IMR-90 (cell line): ENCODE results near the gene NUDT19. TPM values are rescaled to one million over a fixed set of nuclear protein-coding genes. Genes with fewer than 3 reads are reported as not detected.

Source experiments
- ATAC-seq: fragments of 200-7000 bp; cut with Tn5 transposase; 2 replicates; pipeline ENCODE4 v1.9.1; 2020; ENCODE audit warnings: low read depth, mild to moderate bottlenecking, moderate library complexity
- BruUV-seq: library from RNA; stranded (reverse); fragments of 400-500 nt; replicated peaks from 2 replicates; lab custom pipeline; 2021; lab: Mats Ljungman, UMichigan
- CTCF ChIA-PET: fragments of 300-600 bp; formaldehyde crosslinking; extraction: SDS; loops from one replicate; lab custom pipeline; 2021; ENCODE audit warnings: antibody characterized with exemption; lab: Yijun Ruan, JAX
- POLR2A ChIA-PET: fragments of 300-600 bp; sonication (Branson Sonifier 250); formaldehyde crosslinking; loops from one replicate; lab custom pipeline; 2022; ENCODE audit warnings: antibody characterized with exemption; ENCODE audit not compliant: unreplicated experiment; lab: Charles Lee
- DNase-seq: peaks from one replicate; pipeline ENCODE4 v3.0.0; 2013
- H2AFZ ChIP-seq: replicated peaks from 2 replicates; pipeline ENCODE3; 2013; ENCODE audit warnings: low read length, mild to moderate bottlenecking; ENCODE audit not compliant: poor library complexity
- H2AK5ac ChIP-seq: 2 replicates; pipeline ENCODE4 v1.6.1; 2013; ENCODE audit warnings: low read depth, low read length, inconsistent platforms
- H2AK9ac ChIP-seq: replicated peaks from 2 replicates; pipeline ENCODE3; 2013; ENCODE audit warnings: mild to moderate bottlenecking, low read depth, low read length, moderate library complexity; ENCODE audit not compliant: poor library complexity
- H2BK120ac ChIP-seq: 2 replicates; pipeline ENCODE4 v1.6.1; 2013; ENCODE audit warnings: low read depth, low read length, inconsistent platforms
- H2BK15ac ChIP-seq: 3 replicates; pipeline ENCODE4 v1.6.1; 2013; ENCODE audit warnings: low read depth, low read length, inconsistent platforms
- H2BK20ac ChIP-seq: 2 replicates; pipeline ENCODE4 v1.6.1; 2013; ENCODE audit warnings: low read depth, mild to moderate bottlenecking, inconsistent platforms, low read length, moderate library complexity
- H2BK5ac ChIP-seq: 2 replicates; pipeline ENCODE4 v1.6.1; 2013; ENCODE audit warnings: mild to moderate bottlenecking, low read depth, low read length, inconsistent platforms; ENCODE audit not compliant: poor library complexity, severe bottlenecking
- H3K14ac ChIP-seq: replicated peaks from 2 replicates; pipeline ENCODE4 v1.6.1; 2013; ENCODE audit warnings: low read depth, low read length, inconsistent platforms
- H3K18ac ChIP-seq: 2 replicates; pipeline ENCODE4 v1.6.1; 2013; ENCODE audit warnings: low read depth, low read length, control low read depth
- H3K23ac ChIP-seq: 2 replicates; pipeline ENCODE4 v1.6.1; 2013; ENCODE audit warnings: low read depth, low read length, inconsistent platforms
- H3K27ac ChIP-seq: 2 replicates; pipeline ENCODE4 v1.5.1; 2013; ENCODE audit warnings: mild to moderate bottlenecking, control low read depth, low read length; ENCODE audit not compliant: insufficient read depth
- H3K27me3 ChIP-seq: 2 replicates; pipeline ENCODE4 v1.6.1; 2013; ENCODE audit warnings: low read length; ENCODE audit not compliant: control insufficient read depth, insufficient read depth
- H3K36me3 ChIP-seq: 2 replicates; pipeline ENCODE4 v1.6.1; 2013; ENCODE audit warnings: low read length, mixed read lengths; ENCODE audit not compliant: control insufficient read depth, insufficient read depth
- H3K4ac ChIP-seq: 2 replicates; pipeline ENCODE4 v1.6.1; 2013; ENCODE audit warnings: low read depth, low read length, inconsistent platforms
- H3K4me1 ChIP-seq: 2 replicates; pipeline ENCODE4 v1.6.1; 2013; ENCODE audit warnings: low read length, mixed read lengths; ENCODE audit not compliant: control insufficient read depth, insufficient read depth
- H3K4me2 ChIP-seq: 2 replicates; pipeline ENCODE4 v1.6.1; 2013; ENCODE audit warnings: low read depth, mild to moderate bottlenecking, control low read depth, low read length, moderate library complexity
- H3K4me3 ChIP-seq: 2 replicates; pipeline ENCODE4 v1.5.1; 2013; ENCODE audit warnings: low read depth, mild to moderate bottlenecking, control low read depth, low read length, moderate library complexity; ENCODE audit not compliant: insufficient read depth
- H3K56ac ChIP-seq: 2 replicates; pipeline ENCODE4 v1.6.1; 2013; ENCODE audit warnings: low read length, inconsistent platforms; ENCODE audit not compliant: insufficient read depth; ENCODE audit errors: extremely low read depth
- H3K79me1 ChIP-seq, 2 experiments: 2 replicates each; pipeline ENCODE4 v1.6.1; 2013; ENCODE audit warnings: low read length in 2 of 2, inconsistent platforms in 1 of 2, low read depth in 1 of 2
- H3K9ac ChIP-seq: 2 replicates; pipeline ENCODE4 v1.6.1; 2013; ENCODE audit warnings: low read depth, low read length, control low read depth
- H3K9me1 ChIP-seq: 2 replicates; pipeline ENCODE4 v1.6.1; 2013; ENCODE audit warnings: low read length, inconsistent platforms; ENCODE audit not compliant: insufficient read depth
- H3K9me3 ChIP-seq: 2 replicates; pipeline ENCODE4 v1.6.1; 2013; ENCODE audit warnings: low read length; ENCODE audit not compliant: control insufficient read depth, insufficient read depth
- H4K20me1 ChIP-seq: 2 replicates; pipeline ENCODE4 v1.6.1; 2013; ENCODE audit warnings: low read length, inconsistent platforms; ENCODE audit not compliant: insufficient read depth
- H4K5ac ChIP-seq: 2 replicates; pipeline ENCODE4 v1.6.1; 2013; ENCODE audit warnings: mild to moderate bottlenecking, low read depth, low read length, control low read depth
- H4K8ac ChIP-seq, 2 experiments: 2 replicates each; pipeline ENCODE4 v1.6.1; 2013; ENCODE audit warnings: low read depth in 2 of 2, low read length in 2 of 2, control low read depth in 1 of 2, inconsistent platforms in 1 of 2
- H4K91ac ChIP-seq: 2 replicates; pipeline ENCODE4 v1.6.1; 2013; ENCODE audit warnings: low read depth, low read length, inconsistent platforms; ENCODE audit not compliant: insufficient read depth
- BHLHE40 ChIP-seq: fragments of 150-350 bp; IDR thresholded peaks from 2 replicates; pipeline ENCODE4 v1.6.1; 2016; ENCODE audit warnings: mild to moderate bottlenecking, low read depth, low read length
- CEBPB ChIP-seq: IDR thresholded peaks from 2 replicates; pipeline ENCODE4 v1.6.1; 2012; ENCODE audit warnings: low read depth, low read length, improper control_type of control experiment
- CHD1 ChIP-seq: IDR thresholded peaks from 2 replicates; pipeline ENCODE4 v1.6.1; 2012; ENCODE audit warnings: low read depth, low read length, improper control_type of control experiment
- CTCF ChIP-seq: conservative IDR thresholded peaks from 2 replicates; pipeline ENCODE4 v1.5.1; 2012; ENCODE audit warnings: mild to moderate bottlenecking, low read depth, low read length, improper control_type of control experiment
- MAFK ChIP-seq: IDR thresholded peaks from 2 replicates; pipeline ENCODE4 v1.6.1; 2012; ENCODE audit warnings: low read depth, low read length, improper control_type of control experiment
- MXI1 ChIP-seq: IDR thresholded peaks from 2 replicates; pipeline ENCODE4 v1.6.1; 2012; ENCODE audit warnings: low read depth, mild to moderate bottlenecking, low read length, moderate library complexity, borderline replicate concordance
- RAD21 ChIP-seq: IDR thresholded peaks from 2 replicates; pipeline ENCODE4 v1.6.1; 2012; ENCODE audit warnings: low read length, improper control_type of control experiment
- RFX5 ChIP-seq: IDR thresholded peaks from 2 replicates; pipeline ENCODE4 v1.8.0; 2012; ENCODE audit warnings: low read depth, mild to moderate bottlenecking, low read length, moderate library complexity
- USF2 ChIP-seq: fragments of 150-350 bp; IDR thresholded peaks from 2 replicates; pipeline ENCODE4 v1.6.1; 2017; ENCODE audit warnings: mild to moderate bottlenecking, antibody characterized with exemption, low read length, low read depth
- WGBS, 2 experiments: methylation state at CpG; one replicate each; pipeline versions ENCODE4 v1.1.5 to v1.1.7; 2013; ENCODE audit warnings: missing lambda C conversion rate in 2 of 2; ENCODE audit not compliant: insufficient read length in 1 of 2; ENCODE audit errors: extremely low coverage in 2 of 2; 5-methylcytosine and 5-hydroxymethylcytosine counted together
- dilution Hi-C: fragments of 300-500 bp; cut with HindIII; formaldehyde crosslinking; loops from one replicate; pipeline ENCODE4 v1.14.3; 2018; ENCODE audit warnings: low sequenced_read_pairs; ENCODE audit not compliant: unreplicated experiment
- in situ Hi-C: fragments of 300-500 bp; cut with MboI; formaldehyde crosslinking; loops from 3 replicates; pipeline ENCODE4 v1.14.3; 2019; ENCODE audit warnings: low sequenced_read_pairs, inconsistent platforms, mixed read lengths
- intact Hi-C: fragments of 100-400 bp; cut with micrococcal nuclease; formaldehyde crosslinking; loops from 2 replicates; pipeline ENCODE4 v1.10.0; 2022
- polyA plus RNA-seq, 3 experiments: library from polyadenylated mRNA; depleted of rRNA; stranded (reverse); fragments of >200 nt; gene quantifications; 2 replicates each; pipeline ENCODE4 v1.2.3, GENCODE V29; 2012; ENCODE audit warnings: low replicate concordance in 1 of 3
- total RNA-seq: library from RNA; depleted of rRNA; stranded (reverse); fragments of >200 nt; gene quantifications from 2 replicates; pipeline ENCODE4 v1.2.3, GENCODE V29; 2012

The NUDT19 gene
- total and polyA plus RNA-seq, 2 of the 4 experiments (the other 2 are of a cell fraction): 4.1 to 4.5 TPM

- TF ChIP-seq USF2 (no peak), RFX5 (no peak), RAD21 (no peak), BHLHE40 (no peak), CHD1 (no peak), MXI1 (peak; percentile 60; the same call in 1 of the 2 replicates), CEBPB (no peak), MAFK (no peak), CTCF (no peak)
- Histone ChIP-seq H2AFZ (peak overlapping the region; percentile 96), H3K36me3 (no peaks in the 10 kb centered on the region), H3K27ac (peak overlapping the region; percentile 2; the same call in 1 of the 2 replicates), H3K4me2 (peak overlapping the region; percentile 96), H3K56ac (0 out of 2 replicates have a peak overlapping the region, but pooled peaks have one; percentile 21), H4K8ac (peak overlapping the region; percentile 22 to 71; a peak in 2 of 4 replicates), H2AK5ac (no peak overlapping the region; the same call in 1 of the 2 replicates), H3K18ac (no peak overlapping the region), H3K4ac (peak overlapping the region; percentile 20; the same call in 1 of the 2 replicates), H3K79me1 (peaks cover 31 to 46% of the 10 kb centered on the region in 2 experiments), H2BK5ac (no peak overlapping the region), H4K5ac (no peak overlapping the region), H3K4me3 (peak overlapping the region; percentile 97), H3K27me3 (peaks cover 27% of the 10 kb centered on the region), H3K9me3 (no peaks in the 10 kb centered on the region), H2AK9ac (peak overlapping the region; percentile 93), H3K23ac (peak overlapping the region; percentile 87), H4K91ac (peak overlapping the region; percentile 22; the same call in 1 of the 2 replicates), H3K14ac (peak overlapping the region; percentile 90), H3K4me1 (peaks cover 11% of the 10 kb centered on the region; the same call in 1 of the 2 replicates), H4K20me1 (peaks cover 39% of the 10 kb centered on the region), H3K9me1 (peaks cover 14% of the 10 kb centered on the region), H2BK15ac (no peak overlapping the region), H3K9ac (peak overlapping the region; percentile 87), H2BK120ac (no peak overlapping the region), H2BK20ac (no peak overlapping the region)
- peak; percentile 3 for ATAC-seq
- intact Hi-C loops: loop anchor here (5.0 kb wide), 1 partner anchor 243 kb away; no protein-coding TSS in a partner anchor
- ChIA-PET CTCF (interaction anchor here (0.6 kb wide), 2 partner anchors 32 to 54 kb away, joined by 4 to 6 read pairs; no protein-coding TSS in a partner anchor), POLR2A (no interaction called here)
- in situ Hi-C loops: no loop called here
- WGBS, 2 experiments: 2% methylated on average over 25 of the region's 67 CpGs; no CpG with 5 or more reads in 1 of the 2 experiments
- BruUV-seq: no TSS peak
- no peak for DNase-seq
- dilution Hi-C loops: no loop called here
These were observed 17.3 kb upstream of the NUDT19 start for GRCh38 chr19:32674153-32674930.
